Nucleus accumbens (tissue), 56 donors: ENCODE measurements around the gene PLEK2.
"Not testable (repeated sequence)": the region's sequence is repeated elsewhere in the genome, so short reads cannot be mapped to it uniquely, and the experiment has no call there.

ENCODE experiments used
- DNase-seq, 56 donors: peaks; one replicate each; lab custom pipeline; 2025; lab: John Stamatoyannopoulos, UW

Gene PLEK2

DNA sequence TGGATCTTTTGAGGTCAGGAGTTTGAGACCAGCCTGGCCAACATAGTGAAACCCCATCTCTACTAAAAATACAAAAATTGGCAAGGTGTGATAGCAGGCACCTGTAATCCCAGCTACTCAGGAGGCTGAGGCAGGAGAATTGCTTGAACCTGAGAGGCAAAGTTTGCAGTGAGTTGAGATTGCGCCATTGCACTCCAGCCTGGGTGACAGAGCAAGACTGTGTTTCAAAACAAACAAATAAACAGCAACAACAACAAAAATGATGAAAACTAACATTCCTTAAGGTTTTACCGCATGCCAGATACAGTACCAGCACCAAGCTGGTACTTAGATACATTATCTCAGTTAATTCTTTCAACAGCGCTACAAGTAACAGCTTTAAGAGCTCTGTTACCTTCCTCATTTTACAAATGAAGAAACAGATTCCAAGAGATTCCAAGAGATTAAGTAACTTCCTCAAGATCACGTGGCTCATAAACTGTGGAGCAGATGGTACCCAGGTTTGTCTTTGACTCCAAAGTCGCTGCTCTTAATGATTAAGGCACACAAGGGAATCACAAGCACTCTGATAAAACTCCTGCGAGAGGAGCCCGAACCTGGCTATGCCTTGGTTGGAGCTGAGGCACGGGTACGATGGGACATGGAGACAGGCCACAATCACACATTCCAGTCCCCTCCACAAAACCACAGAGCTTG lies 17.7 kb upstream of the PLEK2 start:
- no peak for DNase-seq

DNA sequence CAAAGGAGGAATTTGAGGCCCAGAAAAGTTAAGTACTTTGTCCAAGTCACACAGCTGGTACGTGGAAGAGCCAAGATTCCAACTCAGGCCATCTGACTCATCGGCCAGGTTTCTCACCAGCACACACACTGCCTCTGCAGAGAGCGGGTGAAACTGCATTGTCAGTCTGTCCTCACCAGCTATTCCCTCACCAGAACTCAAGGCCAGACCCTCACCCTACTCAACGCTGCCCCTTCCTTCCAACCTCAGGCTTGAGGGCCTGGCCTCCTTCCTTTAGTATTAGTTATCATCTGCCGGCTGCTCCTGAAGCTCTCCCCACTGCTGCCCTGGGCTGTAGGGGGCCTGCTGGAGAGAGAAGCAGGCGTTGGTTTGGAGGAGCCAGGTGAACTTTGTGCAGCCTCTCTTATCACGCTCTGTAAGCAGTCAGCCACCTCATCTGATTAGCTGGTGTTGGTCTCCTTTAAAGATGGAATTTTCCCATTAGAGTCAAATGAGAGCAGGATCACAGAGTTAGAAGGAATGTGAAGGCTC lies 16.6 kb upstream of the PLEK2 start:
- DNase-seq, result no peak

DNA sequence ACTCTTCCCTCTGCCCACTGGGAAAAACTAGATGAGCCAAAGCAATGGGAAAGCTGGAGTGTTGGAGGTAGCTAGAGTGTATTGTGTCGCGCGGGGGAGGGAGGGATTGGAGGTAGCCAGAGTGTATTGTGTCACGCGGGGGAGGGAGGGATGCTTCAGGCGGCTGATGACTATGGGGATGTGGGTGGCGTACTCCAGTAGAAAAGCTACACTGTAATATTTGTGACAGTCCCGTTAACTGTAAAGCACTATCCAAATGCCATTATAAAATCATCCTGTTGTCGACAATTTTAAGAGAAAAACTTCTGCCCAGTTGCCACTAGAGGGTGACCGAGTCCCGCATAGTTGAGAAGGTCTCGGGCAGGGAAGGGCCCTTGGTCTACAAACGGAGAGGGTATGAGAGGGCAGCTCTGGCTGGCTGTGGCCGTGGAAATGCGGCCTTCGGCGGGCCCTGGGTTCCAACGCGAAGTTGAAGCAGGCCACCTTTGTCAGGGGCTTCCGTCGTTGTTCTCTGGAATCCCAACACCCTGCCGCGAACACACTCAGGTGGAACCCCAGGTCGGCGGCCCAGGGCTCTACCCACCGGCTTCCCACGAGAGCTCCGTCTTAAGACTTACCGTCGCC lies 15.1 kb upstream of the PLEK2 start:
- DNase-seq, result peak in 52 of 56 donors; percentile 6 to 82 (median 60)

DNA sequence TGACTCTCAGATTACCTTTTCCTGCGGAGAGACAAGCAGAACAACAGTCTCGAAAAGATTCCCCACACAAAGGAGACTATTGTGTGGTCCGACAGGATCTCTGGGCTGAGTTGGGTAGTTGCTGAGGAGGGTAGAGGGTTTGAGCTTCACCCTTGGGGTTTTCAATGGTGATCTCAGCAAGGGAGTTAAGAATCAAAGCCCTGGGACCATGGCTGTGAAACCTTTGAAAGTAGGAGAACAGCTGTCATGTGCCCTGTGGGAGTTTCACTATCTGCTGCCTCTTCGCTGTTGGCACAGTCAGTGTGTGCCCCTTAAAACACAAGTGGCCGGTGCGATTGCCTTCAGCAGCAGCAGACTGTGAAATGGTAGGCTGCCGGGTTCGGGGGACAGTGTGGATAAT lies 14.2 kb upstream of the PLEK2 start:
- DNase-seq, result no peak

DNA sequence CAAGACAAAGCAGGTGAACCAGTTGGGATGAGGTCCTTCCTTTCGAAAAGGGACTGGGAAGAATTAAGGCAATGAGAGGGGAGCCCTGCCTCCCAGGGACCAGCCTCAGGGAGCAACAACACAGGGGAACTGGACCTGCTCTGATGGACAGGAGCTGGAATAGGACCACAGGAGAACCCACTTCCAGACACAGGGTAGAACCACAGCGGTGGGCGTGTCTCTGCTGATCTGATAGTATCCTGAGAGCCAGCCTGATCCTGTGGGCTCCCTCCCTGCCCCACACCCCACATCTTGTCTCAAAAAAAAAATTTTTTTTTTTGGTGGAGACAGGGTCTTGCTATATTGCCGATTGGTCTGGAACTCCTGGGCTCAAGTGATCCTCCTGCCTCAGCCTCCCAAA lies 13.6 kb upstream of the PLEK2 start:
- DNase-seq, result no peak

DNA sequence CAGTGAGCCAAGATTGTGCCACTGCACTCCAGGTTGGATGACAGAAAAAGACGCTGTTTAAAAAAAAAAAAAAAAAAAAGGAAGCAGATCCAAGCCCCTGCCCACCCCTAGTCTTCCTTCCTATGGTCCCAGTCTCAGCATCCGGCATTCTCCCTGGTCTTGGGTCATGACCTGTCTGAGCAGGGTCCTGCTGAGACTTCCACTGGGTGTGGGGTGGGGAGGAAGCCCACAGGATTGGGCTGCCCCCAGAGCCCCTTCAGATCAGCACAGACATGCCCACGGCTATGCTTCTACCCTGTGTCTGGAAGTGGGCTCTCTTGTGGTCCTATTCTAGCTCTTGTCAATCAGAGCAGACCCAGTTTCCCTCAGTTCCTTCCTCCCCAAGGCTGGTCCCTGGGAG lies 12.6 kb upstream of the PLEK2 start:
- no peak for DNase-seq

DNA sequence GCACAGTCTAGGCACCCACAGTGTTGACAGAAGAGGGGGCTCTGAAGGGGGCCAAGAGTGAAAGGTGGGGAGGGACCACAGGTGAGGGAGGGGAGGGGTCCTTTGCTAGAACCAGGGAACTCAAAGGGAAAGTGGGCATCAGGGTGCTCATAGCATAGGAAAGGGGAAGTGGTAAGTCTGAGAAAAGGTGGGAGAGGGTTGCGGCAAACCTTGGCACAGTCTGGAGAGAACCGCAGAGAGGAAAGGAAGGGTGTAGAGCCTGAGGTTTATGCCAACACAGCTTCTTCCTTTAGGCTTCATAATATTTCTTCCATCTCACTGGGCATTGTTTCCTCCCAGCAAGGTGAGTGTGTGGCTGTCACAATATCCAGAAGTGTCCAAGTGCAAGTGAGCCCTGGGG lies 11.5 kb upstream of the PLEK2 start:
- peak in 1 of 56 donors; percentile 6 for DNase-seq

DNA sequence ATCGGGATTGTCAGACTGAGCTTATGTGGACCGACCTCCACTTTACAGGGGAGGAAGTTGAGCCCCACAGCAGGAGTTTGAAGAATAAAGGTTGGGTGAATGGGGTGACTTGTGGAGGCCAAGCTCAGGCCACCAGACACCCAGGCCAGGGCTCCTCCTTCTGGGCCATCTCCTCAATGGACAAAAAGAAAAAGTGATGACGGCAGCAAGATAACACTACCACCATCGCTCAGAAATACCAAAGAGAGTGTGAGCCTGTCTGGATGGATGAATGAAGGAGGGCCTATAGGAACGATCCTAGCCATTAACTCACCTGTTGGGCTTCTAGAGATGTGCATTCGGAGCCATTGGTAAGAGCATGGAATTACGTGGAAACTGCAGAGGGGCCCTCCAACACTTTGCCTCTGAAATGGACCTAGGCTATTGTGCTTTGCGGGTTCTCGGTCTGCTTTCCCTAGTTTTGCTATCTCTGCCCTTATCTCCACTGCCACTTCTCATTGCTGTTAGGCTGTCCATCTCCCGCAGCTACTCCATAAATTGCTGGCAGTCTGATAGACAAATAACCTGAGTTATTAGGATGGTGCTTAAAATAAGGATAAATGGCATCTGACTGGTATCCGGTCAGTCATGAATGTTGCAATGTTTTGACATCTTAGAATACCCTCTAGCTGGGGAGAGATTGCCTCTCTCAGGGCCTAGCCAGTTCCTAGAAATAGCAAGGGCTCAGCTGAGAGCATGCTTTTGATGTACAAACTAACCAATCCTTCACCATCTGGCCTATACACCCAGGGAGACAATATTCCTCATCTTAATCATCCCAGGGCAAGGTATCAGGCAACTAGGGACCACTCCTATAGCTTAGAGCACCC lies 9.6 kb upstream of the PLEK2 start:
- no peak for DNase-seq

DNA sequence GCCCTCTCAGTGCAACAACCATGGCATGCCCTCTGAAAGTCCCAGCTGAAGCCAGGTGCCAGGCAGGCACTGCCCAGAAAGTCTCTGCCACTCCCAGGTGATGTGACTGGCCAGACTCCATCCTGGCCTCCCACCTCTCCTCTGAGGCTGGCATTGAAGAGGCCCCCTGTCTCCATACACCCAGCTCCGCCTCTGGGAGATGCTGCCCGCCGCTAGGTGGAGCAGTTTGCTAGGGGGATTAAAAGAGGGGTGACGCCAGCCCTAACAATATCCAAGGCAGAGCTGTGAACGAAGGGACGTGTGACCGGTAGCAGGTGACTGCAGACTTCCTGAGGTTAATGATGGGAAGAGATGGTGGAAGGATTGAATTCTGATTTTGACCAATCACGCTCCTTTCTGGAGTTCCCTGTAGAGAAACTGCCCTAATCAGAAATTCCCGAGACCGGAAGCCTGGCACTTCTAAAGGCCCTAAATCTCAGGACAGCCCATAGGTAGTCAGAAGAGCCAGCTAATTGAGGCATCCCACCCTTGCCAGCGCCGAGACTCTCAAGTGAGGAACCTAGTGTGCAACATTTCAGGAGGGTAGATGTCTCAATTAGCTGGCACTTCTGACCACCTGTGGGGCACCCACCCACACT lies 8.3 kb upstream of the PLEK2 start:
- DNase-seq, result peak in 1 of 56 donors; percentile 13

DNA sequence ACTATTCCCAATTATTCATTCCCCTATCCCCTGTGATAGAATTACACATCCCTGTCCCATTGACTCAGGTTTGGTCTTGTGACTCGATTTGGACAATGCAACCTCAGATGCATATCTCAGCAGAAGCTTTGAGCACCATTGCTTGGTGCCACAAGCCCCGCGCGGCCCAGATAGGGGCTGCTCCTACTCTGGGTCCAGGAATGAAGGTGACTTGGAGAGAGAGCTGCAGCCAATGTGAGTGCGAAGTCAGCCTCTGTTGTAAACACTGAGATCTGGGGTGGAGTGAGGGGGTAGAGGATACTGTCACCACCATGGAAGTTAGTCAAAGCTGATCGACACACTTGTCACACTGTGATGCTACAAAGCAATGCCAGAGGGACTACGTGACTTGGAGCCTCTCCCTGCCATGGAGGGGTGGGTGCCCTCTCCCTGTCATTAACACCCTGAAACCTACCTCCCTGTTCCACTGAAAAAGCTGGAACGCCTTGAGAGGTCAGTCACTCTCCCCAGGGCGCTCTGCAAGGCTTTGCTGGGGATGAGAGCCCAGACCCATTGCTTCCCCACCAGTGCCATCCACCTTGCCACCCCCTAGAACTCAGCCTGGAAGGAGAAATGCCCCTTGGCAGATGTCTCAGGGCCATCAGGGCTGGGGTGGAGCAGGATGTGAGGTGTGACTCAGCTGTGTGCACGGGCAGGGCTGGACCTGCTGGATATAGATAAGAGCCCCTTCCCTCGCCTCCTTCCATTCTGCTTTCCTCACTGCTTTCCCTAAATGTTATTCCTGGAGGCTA lies 6.6 kb upstream of the PLEK2 start:
- DNase-seq, result no peak

DNA sequence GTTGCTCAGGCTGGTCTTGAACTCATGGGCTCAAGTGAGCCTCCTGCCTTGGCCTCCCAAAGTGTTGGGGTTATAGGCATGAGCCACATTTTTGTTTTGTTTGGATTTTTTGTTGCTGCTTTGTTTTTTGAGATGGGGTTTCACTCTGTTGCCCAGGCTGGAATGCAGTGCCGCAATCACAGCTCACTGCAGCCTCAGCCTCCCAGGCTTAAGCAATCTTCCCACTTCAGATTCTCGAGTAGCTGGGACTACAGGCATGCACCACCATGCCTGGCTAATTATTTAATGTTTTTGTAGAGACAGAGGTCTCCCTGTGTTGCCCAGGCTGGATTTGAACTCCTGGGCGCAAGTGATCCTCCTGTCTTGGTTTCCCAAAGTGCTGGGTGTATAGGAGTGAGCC lies 5.7 kb upstream of the PLEK2 start:
- DNase-seq, result no peak

DNA sequence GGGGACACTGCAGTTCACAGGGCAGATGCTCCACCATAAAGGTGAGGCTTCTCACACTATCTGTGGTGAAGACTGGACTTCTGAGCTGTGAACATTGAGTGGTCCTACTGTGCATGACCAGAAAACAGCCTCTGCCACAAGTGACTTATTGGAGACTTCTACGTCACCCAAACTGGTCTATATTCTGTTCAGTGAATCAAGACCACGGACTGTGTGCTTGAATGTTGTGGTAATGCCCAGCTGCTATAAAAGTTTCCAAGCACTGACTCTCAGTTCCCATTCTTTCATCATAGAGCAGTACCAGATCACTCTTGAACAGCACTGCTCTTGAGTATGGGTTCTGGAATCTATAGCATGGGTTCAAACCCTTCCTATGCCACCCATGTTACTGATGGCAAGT lies 4.8 kb upstream of the PLEK2 start:
- no peak for DNase-seq

DNA sequence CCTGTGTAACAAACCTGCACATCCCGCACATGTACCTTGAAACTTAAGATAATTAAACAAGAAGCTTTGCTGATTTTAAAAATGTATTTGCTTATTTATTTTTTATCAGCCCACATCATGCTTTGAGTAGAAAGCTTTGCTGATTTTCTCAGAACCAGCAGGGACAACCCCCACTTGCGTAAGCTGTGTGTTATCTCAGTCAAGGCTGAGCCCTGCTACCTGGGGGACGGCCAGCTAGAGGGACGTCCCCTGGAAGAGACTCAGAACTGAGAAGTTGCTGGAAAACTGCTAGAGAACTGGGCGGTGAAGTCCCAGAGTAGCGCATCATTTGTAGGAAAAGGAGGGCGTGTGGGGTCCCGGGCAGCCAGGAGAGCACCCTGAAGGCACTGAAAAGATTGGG lies 4.1 kb upstream of the PLEK2 start:
- no peak for DNase-seq

DNA sequence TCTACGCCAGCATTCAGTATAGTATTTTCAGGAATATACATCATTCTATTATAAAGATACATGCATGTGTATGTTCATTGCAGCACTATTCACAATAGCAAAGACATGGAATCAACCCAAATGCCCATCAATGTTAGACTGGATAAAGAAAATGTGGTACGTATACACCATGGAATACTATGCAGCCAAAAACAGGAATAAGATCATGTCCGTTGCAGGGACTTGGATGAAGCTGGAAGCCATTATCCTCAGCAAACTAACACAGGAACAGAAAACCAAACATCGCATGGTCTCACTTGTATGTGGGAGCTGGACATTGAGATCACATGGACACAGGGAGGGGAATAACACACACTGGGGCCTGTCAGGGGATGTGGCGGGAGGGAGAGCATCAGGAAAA lies 3.6 kb upstream of the PLEK2 start:
- DNase-seq, result not testable (repeated sequence)

DNA sequence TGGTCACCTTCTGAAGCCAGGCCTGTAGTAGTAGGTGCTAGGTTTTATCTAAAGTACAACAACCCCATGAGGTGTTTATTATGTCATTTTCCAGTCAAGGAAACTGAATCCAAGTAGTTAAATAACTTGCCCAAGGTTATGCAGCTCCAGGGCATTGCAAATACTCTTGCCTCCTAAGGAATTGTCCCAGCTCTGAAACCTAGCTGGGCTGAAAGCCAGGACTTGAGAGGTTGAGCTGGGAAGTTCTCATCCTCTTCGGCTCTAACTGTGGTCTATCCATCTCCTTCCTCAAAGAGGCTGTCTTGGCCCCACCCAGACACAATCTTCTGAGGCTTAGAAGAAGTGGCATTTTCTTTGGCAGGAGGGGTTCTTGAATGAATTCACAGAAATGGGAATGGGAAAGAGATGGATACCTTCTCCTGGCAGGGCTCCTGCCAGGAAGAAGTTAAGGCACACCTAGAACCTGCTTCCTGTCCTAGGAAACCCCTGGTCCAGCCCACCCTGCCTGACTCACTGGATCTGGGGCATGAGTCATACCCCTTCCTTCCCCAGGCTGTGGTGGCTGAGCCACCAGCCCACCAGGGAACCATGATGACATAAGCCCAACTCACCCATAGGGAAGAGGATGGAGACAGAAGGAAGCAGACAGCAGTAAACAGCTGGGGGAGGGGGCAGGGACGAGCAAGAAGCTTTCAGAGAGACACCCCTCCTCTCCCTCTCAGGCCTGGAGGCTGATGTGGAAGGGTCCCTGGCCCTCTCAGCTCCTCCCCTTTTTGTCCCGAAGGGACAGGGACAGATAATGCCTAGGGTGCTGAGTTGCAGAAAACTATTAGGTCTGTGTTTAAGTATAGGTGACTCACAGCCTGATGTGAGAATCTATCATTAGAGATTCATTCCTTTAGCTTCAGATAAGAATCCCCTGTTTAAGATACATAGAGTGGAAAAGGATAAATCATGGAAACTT lies 2.1 kb upstream of the PLEK2 start:
- DNase-seq, result no peak

DNA sequence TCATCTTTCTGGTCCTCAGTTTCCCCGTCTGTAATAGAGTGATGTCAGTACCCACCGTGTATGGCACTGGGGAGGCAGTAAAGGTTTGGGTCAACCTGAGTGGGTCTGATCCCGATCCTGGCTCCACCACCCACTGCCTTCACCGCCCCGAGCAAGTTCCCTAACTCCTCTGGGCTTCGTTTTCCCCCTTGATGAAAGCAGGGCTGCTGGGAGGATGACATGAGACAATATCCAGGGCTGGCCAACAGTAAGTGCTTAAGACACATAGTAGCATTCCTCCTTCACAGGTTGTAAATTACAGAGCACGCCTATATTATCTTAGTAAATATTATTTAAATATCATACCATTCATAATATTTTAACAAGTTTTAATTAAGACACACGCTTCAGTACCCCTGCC lies 595 bp downstream of the PLEK2 start:
- DNase-seq, result no peak

DNA sequence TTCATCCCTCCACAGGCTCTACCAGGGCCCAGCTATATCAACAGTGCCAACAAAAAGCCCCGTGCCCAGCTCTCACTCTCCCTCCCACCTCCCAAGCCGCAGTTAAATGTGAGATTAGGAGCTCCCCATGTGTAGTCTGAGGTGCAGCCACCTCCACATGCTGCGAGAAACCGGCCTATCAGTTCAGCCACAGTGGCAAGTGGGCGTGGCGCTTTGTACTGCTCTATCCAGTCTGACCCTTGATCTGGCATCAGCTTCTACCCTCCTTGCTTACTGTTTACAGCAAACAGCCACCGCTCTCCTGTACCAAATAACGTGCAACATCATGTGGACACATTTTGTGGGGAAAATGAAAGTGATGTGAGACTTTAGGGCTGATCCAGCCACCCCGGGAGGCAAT lies 1.7 kb downstream of the PLEK2 start:
- DNase-seq, result no peak

DNA sequence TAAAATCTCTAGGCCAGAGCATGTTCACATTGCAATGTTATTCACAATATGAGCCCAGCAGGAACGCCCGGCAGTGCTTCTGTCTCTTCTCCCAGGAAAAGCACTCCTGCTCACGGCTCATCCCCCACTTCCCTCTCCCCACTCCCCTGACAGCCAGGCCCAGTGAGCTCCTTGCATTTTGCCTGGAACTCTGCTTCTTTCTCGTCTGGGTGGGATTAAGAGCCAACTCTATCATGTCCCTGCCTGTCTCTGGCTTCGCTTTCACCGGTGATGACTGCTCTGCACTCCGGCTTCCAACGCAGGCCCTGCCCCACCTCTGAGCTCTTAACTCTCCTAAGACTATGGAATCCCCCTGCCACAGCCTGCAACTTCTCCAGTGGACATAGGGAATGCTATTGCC lies 2.5 kb downstream of the PLEK2 start:
- no peak for DNase-seq
